Measurements from ENCODE around the gene RPL6. TPM values are rescaled to one million over a fixed set of nuclear protein-coding genes. Genes with fewer than 3 reads are reported as not detected.

The RPL6 gene
- total and polyA plus RNA-seq, 9 of the 15 experiments (the other 6 are each of a cell fraction or from before 2014, with no cell fraction given) = 1,519 to 3,103 (median 2,396) TPM

DNA sequence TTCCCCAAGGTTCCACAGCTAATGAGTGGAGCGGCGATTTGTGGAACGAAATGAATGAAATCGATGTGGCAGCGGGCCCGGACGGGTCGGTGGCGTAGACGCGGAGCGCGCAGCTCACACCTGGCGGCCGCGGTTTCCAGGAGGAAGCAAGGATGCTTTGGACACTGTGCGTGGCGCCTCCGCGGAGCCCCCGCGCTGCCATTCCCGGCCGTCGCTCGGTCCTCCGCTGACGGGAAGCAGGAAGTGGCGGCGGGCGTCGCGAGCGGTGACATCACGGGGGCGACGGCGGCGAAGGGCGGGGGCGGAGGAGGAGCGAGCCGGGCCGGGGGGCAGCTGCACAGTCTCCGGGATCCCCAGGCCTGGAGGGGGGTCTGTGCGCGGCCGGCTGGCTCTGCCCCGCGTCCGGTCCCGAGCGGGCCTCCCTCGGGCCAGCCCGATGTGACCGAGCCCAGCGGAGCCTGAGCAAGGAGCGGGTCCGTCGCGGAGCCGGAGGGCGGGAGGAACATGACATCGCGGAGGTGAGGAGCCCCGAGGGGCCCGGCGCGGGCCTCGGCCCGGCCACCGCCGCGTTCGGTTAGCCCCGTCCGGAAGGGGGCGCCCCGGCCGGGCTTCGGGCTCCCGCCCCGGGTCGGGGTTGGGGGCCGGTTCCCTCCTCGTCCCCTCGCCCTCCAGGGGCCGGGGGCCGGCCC lies 9.3 kb upstream of the RPL6 start, which contains the start of gene PTPN11:
PTPN11 (plus strand) TSS at position 340 of the 689 bp plus-strand sequence; CDS start at position 505, 165 bp downstream.
- peaks cover 4% of the 10 kb centered on the region; the same call in 1 of the 2 replicates for H4K20me1 ChIP-seq (replicated peaks; ENCODE audit: control insufficient read depth, insufficient read depth, low read length)
- H3K9me3 ChIP-seq (replicated peaks; ENCODE audit: control insufficient read depth, insufficient read depth, low read depth, low read length) = no peaks in the 10 kb centered on the region
- peak within 1 kb of the TSS; percentile 89 to 97 for H3K9ac ChIP-seq (ENCODE audit: insufficient read depth in 1 of 2, low read depth in 2 of 2, low read length in 2 of 2)
- in situ Hi-C loops (cut with MboI) (no loop called here), intact Hi-C loops (cut with micrococcal nuclease) (no loop called here)
- H3K4me3 ChIP-seq = peak within 1 kb of the TSS; percentile 67
- H3K27me3 ChIP-seq (ENCODE audit: control insufficient read depth in 2 of 2, insufficient read depth in 2 of 2, low read length in 2 of 2) = no peaks in the 10 kb centered on the region
- peak within 1 kb of the TSS; percentile 93 for H3K4me2 ChIP-seq (ENCODE audit: insufficient read depth, low read length)
- DNase-seq (ENCODE audit: extremely low read depth in 1 of 4, low spot score in 3 of 4) = peak; percentile 88 to 90 (median 89)
- CTCF ChIA-PET (ENCODE audit: low intra/inter-chr PET ratio) = interaction anchor here (0.6 kb wide), 1 partner anchor 138 kb away, joined by 3 read pairs; no protein-coding TSS in a partner anchor
- no TSS peak for BruUV-seq (replicated peaks)
- FAIRE-seq = peak; percentile 59
- POLR2A ChIA-PET = interaction anchor here (1.1 kb wide), 2 partner anchors 13 to 18 kb away, joined by 3 read pairs; no protein-coding TSS in a partner anchor
- peak within 1 kb of the TSS; percentile 90 for H3K27ac ChIP-seq (ENCODE audit: extremely low read depth, low read depth, low read length)
- no peaks in the 10 kb centered on the region for H3K9me1 ChIP-seq (ENCODE audit: control insufficient read depth, insufficient read depth, low read length)
- WGBS (ENCODE audit: insufficient coverage, low coverage, missing lambda C conversion rate) = 1% methylated on average over 39 of the region's 89 CpGs
- ATAC-seq = peak; percentile 91
- H3K4me1 ChIP-seq (replicated peaks in 1 of 2; ENCODE audit: control insufficient read depth in 2 of 2, insufficient read depth in 2 of 2, low read length in 2 of 2) = peaks cover 18 to 19% of the 10 kb centered on the region in 2 experiments; a peak in 4 of 5 replicates
- H3K79me2 ChIP-seq (ENCODE audit: control insufficient read depth, insufficient read depth, low read length) = peaks cover 64% of the 10 kb centered on the region
- peaks cover 20% of the 10 kb centered on the region; the same call in 2 of the 3 replicates for H3K36me3 ChIP-seq (ENCODE audit: control insufficient read depth, insufficient read depth, low read length)
- H2AFZ ChIP-seq (ENCODE audit: low read depth, low read length) = peak within 1 kb of the TSS; percentile 92
- TF ChIP-seq RFX5 (IDR thresholded peaks at IDR 0.05; ENCODE audit: low read depth, low read length) (no peak), FOXP1 (CRISPR knock-in tag; IDR thresholded peaks at IDR 0.05) (no peak; the same call in 1 of the 2 replicates), RBFOX2 (IDR thresholded peaks at IDR 0.05; ENCODE audit: low read depth, low read length) (peak; percentile 97), NR2F6 (CRISPR knock-in tag; IDR thresholded peaks at IDR 0.05) (no peak), SRSF9 (IDR thresholded peaks at IDR 0.05; ENCODE audit: borderline replicate concordance, low read depth, low read length) (no peak), PHTF2 (CRISPR knock-in tag; IDR thresholded peaks at IDR 0.05) (no peak), KDM4B (IDR thresholded peaks at IDR 0.05; ENCODE audit: borderline replicate concordance in 2 of 2, low read depth in 1 of 2) (no peak)
- TF ChIP-seq, protein P1, sequence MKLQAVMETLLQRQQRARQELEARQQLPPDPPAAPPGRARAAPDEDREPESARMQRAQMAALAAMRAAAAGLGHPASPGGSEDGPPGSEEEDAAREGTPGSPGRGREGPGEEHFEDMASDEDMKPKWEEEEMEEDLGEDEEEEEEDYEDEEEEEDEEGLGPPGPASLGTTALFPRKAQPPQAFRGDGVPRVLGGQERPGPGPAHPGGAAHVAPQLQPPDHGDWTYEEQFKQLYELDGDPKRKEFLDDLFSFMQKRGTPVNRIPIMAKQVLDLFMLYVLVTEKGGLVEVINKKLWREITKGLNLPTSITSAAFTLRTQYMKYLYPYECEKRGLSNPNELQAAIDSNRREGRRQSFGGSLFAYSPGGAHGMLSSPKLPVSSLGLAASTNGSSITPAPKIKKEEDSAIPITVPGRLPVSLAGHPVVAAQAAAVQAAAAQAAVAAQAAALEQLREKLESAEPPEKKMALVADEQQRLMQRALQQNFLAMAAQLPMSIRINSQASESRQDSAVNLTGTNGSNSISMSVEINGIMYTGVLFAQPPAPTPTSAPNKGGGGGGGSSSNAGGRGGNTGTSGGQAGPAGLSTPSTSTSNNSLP (IDR thresholded peaks at IDR 0.05; ENCODE audit: borderline replicate concordance, low read depth, low read length) = no peak
- TF ChIP-seq, protein P2, sequence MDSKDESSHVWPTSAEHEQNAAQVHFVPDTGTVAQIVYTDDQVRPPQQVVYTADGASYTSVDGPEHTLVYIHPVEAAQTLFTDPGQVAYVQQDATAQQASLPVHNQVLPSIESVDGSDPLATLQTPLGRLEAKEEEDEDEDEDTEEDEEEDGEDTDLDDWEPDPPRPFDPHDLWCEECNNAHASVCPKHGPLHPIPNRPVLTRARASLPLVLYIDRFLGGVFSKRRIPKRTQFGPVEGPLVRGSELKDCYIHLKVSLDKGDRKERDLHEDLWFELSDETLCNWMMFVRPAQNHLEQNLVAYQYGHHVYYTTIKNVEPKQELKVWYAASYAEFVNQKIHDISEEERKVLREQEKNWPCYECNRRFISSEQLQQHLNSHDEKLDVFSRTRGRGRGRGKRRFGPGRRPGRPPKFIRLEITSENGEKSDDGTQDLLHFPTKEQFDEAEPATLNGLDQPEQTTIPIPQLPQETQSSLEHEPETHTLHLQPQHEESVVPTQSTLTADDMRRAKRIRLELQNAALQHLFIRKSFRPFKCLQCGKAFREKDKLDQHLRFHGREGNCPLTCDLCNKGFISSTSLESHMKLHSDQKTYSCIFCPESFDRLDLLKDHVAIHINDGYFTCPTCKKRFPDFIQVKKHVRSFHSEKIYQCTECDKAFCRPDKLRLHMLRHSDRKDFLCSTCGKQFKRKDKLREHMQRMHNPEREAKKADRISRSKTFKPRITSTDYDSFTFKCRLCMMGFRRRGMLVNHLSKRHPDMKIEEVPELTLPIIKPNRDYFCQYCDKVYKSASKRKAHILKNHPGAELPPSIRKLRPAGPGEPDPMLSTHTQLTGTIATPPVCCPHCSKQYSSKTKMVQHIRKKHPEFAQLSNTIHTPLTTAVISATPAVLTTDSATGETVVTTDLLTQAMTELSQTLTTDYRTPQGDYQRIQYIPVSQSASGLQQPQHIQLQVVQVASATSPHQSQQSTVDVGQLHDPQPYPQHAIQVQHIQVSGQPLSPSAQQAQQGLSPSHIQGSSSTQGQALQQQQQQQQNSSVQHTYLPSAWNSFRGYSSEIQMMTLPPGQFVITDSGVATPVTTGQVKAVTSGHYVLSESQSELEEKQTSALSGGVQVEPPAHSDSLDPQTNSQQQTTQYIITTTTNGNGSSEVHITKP (IDR thresholded peaks at IDR 0.05; ENCODE audit: partially characterized antibody) = peak; percentile 23
- TF ChIP-seq, protein P3, sequence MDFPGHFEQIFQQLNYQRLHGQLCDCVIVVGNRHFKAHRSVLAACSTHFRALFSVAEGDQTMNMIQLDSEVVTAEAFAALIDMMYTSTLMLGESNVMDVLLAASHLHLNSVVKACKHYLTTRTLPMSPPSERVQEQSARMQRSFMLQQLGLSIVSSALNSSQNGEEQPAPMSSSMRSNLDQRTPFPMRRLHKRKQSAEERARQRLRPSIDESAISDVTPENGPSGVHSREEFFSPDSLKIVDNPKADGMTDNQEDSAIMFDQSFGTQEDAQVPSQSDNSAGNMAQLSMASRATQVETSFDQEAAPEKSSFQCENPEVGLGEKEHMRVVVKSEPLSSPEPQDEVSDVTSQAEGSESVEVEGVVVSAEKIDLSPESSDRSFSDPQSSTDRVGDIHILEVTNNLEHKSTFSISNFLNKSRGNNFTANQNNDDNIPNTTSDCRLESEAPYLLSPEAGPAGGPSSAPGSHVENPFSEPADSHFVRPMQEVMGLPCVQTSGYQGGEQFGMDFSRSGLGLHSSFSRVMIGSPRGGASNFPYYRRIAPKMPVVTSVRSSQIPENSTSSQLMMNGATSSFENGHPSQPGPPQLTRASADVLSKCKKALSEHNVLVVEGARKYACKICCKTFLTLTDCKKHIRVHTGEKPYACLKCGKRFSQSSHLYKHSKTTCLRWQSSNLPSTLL (IDR thresholded peaks at IDR 0.05) = no peak
- TF ChIP-seq, protein P4, sequence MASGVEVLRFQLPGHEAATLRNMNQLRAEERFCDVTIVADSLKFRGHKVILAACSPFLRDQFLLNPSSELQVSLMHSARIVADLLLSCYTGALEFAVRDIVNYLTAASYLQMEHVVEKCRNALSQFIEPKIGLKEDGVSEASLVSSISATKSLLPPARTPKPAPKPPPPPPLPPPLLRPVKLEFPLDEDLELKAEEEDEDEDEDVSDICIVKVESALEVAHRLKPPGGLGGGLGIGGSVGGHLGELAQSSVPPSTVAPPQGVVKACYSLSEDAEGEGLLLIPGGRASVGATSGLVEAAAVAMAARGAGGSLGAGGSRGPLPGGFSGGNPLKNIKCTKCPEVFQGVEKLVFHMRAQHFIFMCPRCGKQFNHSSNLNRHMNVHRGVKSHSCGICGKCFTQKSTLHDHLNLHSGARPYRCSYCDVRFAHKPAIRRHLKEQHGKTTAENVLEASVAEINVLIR (CRISPR knock-in tag; IDR thresholded peaks at IDR 0.05) = peak; percentile 99

Data from K562 (cell line).